Amniotic epithelial cell (primary cell): ENCODE results near the gene RCN2.

Source experiments
- DNase-seq: peaks from one replicate; pipeline ENCODE4 v3.0.0-alpha.2; 2010; ENCODE audit warnings: low read depth

The RCN2 gene

GRCh38 chr15:76994496-76994895, 62.9 kb downstream of the RCN2 start:
- DNase-seq: no peak

GRCh38 chr15:76994971-76995945, 63.7 kb downstream of the RCN2 start, which contains the start of gene PSTPIP1:
Gene PSTPIP1 (plus strand): TSS chr15:76995126. CDS start chr15:76995574, 448 bp downstream.
- DNase-seq: no peak

- DNase-seq: no peak
These were observed 64.6 kb downstream of the RCN2 start for GRCh38 chr15:76996076-76996525.

GRCh38 chr15:76996526-76997401, 65.2 kb downstream of the RCN2 start:
- no peak for DNase-seq

- DNase-seq: no peak
These were observed 67.2 kb downstream of the RCN2 start for GRCh38 chr15:76998663-76999285.

GRCh38 chr15:76999996-77000395, 68.4 kb downstream of the RCN2 start:
- no peak for DNase-seq

- DNase-seq: no peak
These were observed 69.8 kb downstream of the RCN2 start for GRCh38 chr15:77001351-77001750.

- no peak for DNase-seq
These were observed 70.4 kb downstream of the RCN2 start for GRCh38 chr15:77001966-77002365.

GRCh38 chr15:77002436-77002835, 70.9 kb downstream of the RCN2 start:
- no peak for DNase-seq

- DNase-seq: no peak
These were observed 71.7 kb downstream of the RCN2 start for GRCh38 chr15:77002954-77003912.
